GM12801 (cell line): Measurements from ENCODE around the gene CRPPA.

Source experiments
- CTCF ChIP-seq: IDR thresholded peaks from one replicate; pipeline ENCODE4 v1.5.1; 2011; ENCODE audit warnings: control low read depth; ENCODE audit not compliant: insufficient read length; ENCODE audit errors: extremely low read depth

Gene CRPPA

GRCh38 chr7:16455591-16455990, 34.3 kb upstream of the CRPPA start:
- TF ChIP-seq CTCF: no peak

GRCh38 chr7:16450366-16450765, 29.0 kb upstream of the CRPPA start:
- TF ChIP-seq CTCF: no peak

GRCh38 chr7:16447876-16448275, 26.5 kb upstream of the CRPPA start:
- no peak for TF ChIP-seq CTCF

GRCh38 chr7:16446508-16446907, 25.2 kb upstream of the CRPPA start:
- no peak for TF ChIP-seq CTCF

GRCh38 chr7:16438988-16439387, 17.6 kb upstream of the CRPPA start:
- no peak for TF ChIP-seq CTCF

- no peak for TF ChIP-seq CTCF
These were observed 15.0 kb upstream of the CRPPA start for GRCh38 chr7:16436306-16436705.

- no peak for TF ChIP-seq CTCF
These were observed 12.3 kb upstream of the CRPPA start for GRCh38 chr7:16433568-16434122.

GRCh38 chr7:16432425-16432731, 11.0 kb upstream of the CRPPA start:
- no peak for TF ChIP-seq CTCF
